Measurements from ENCODE around the gene SFXN4.
A peak's percentile ranks its signal among the peaks of the same experiment; 100 is the strongest.
"Not testable (repeated sequence)": the region's sequence is repeated elsewhere in the genome, so short reads cannot be mapped to it uniquely, and the experiment has no call there.

The SFXN4 gene

GRCh38 chr10:119167041-119167440 lies 1.5 kb upstream of the SFXN4 start:
- H3K4me3 ChIP-seq (ENCODE audit: low read depth in 1 of 2, low read length in 2 of 2): no peak overlapping the region
- no peak overlapping the region for H3K9ac ChIP-seq (ENCODE audit: low read depth in 1 of 2, low read length in 2 of 2)
- no peaks in the 10 kb centered on the region for H3K9me3 ChIP-seq (ENCODE audit: control insufficient read depth in 1 of 2, low read length in 2 of 2)
- H3K4me1 ChIP-seq (ENCODE audit: control insufficient read depth in 1 of 2, insufficient read depth in 2 of 2, low read length in 2 of 2): peaks cover 8 to 17% of the 10 kb centered on the region in 2 donors
- no peaks in the 10 kb centered on the region for H3K27me3 ChIP-seq (ENCODE audit: control insufficient read depth in 1 of 2, insufficient read depth in 2 of 2, low read length in 2 of 2)
- no peak overlapping the region for H3K27ac ChIP-seq (ENCODE audit: low read depth, low read length)
- H3K36me3 ChIP-seq (ENCODE audit: control insufficient read depth in 1 of 2, insufficient read depth in 2 of 2, low read length in 2 of 2): peaks cover 2 to 40% of the 10 kb centered on the region in 2 donors

- Histone ChIP-seq H3K36me3 (ENCODE audit: control insufficient read depth in 1 of 2, insufficient read depth in 2 of 2, low read length in 2 of 2) (peaks cover 2 to 35% of the 10 kb centered on the region in 2 donors), H3K4me3 (ENCODE audit: low read depth in 1 of 2, low read length in 2 of 2) (no peak overlapping the region), H3K27ac (ENCODE audit: low read depth, low read length) (no peak overlapping the region)
These were observed 1.1 kb upstream of the SFXN4 start for GRCh38 chr10:119166564-119166963.

GRCh38 chr10:119166118-119166500 lies 595 bp upstream of the SFXN4 start:
- Histone ChIP-seq H3K36me3 (ENCODE audit: control insufficient read depth in 1 of 2, insufficient read depth in 2 of 2, low read length in 2 of 2) (peaks cover 2 to 35% of the 10 kb centered on the region in 2 donors), H3K4me3 (ENCODE audit: low read depth in 1 of 2, low read length in 2 of 2) (peak overlapping the region; percentile 89 to 93)

More at GRCh38 chr10:119166564-119166963, 1.1 kb upstream of the SFXN4 start:
- H3K9me3 ChIP-seq (ENCODE audit: control insufficient read depth in 1 of 2, low read length in 2 of 2): no peaks in the 10 kb centered on the region
- no peaks in the 10 kb centered on the region for H3K27me3 ChIP-seq (ENCODE audit: control insufficient read depth in 1 of 2, insufficient read depth in 2 of 2, low read length in 2 of 2)
- peak overlapping the region in 1 of 2 donors; percentile 86 for H3K9ac ChIP-seq (ENCODE audit: low read depth in 1 of 2, low read length in 2 of 2)
- H3K4me1 ChIP-seq (ENCODE audit: control insufficient read depth in 1 of 2, insufficient read depth in 2 of 2, low read length in 2 of 2): peaks cover 8 to 17% of the 10 kb centered on the region in 2 donors

GRCh38 chr10:119162452-119163092 lies 2.9 kb downstream of the SFXN4 start:
- Histone ChIP-seq H3K9ac (ENCODE audit: low read depth in 1 of 2, low read length in 2 of 2) (no peak overlapping the region), H3K27me3 (ENCODE audit: control insufficient read depth in 1 of 2, insufficient read depth in 2 of 2, low read length in 2 of 2) (no peaks in the 10 kb centered on the region), H3K9me3 (ENCODE audit: control insufficient read depth in 1 of 2, low read length in 2 of 2) (no peaks in the 10 kb centered on the region), H3K27ac (ENCODE audit: low read depth, low read length) (no peak overlapping the region), H3K4me1 (ENCODE audit: control insufficient read depth in 1 of 2, insufficient read depth in 2 of 2, low read length in 2 of 2) (peaks cover 8 to 17% of the 10 kb centered on the region in 2 donors), H3K36me3 (ENCODE audit: control insufficient read depth in 1 of 2, insufficient read depth in 2 of 2, low read length in 2 of 2) (peaks cover 11 to 32% of the 10 kb centered on the region in 2 donors), H3K4me3 (ENCODE audit: low read depth in 1 of 2, low read length in 2 of 2) (no peak overlapping the region)

More at GRCh38 chr10:119166118-119166500, 595 bp upstream of the SFXN4 start:
- H3K9me3 ChIP-seq (ENCODE audit: control insufficient read depth in 1 of 2, low read length in 2 of 2): no peaks in the 10 kb centered on the region
- H3K9ac ChIP-seq (ENCODE audit: low read depth in 1 of 2, low read length in 2 of 2): peak overlapping the region; percentile 86 to 95
- H3K27me3 ChIP-seq (ENCODE audit: control insufficient read depth in 1 of 2, insufficient read depth in 2 of 2, low read length in 2 of 2): no peaks in the 10 kb centered on the region
- H3K27ac ChIP-seq (ENCODE audit: low read depth, low read length): peak overlapping the region; percentile 83
- peaks cover 8 to 17% of the 10 kb centered on the region in 2 donors for H3K4me1 ChIP-seq (ENCODE audit: control insufficient read depth in 1 of 2, insufficient read depth in 2 of 2, low read length in 2 of 2)

GRCh38 chr10:119161680-119162451 lies 3.6 kb downstream of the SFXN4 start:
- H3K36me3 ChIP-seq (ENCODE audit: control insufficient read depth in 1 of 2, insufficient read depth in 2 of 2, low read length in 2 of 2): peaks cover 14 to 28% of the 10 kb centered on the region in 2 donors
- no peak overlapping the region for H3K9ac ChIP-seq (ENCODE audit: low read depth in 1 of 2, low read length in 2 of 2)

GRCh38 chr10:119159332-119159731 lies 6.2 kb downstream of the SFXN4 start:
- Histone ChIP-seq H3K27me3 (ENCODE audit: control insufficient read depth in 1 of 2, insufficient read depth in 2 of 2, low read length in 2 of 2) (no peaks in the 10 kb centered on the region), H3K4me3 (ENCODE audit: low read depth in 1 of 2, low read length in 2 of 2) (no peak overlapping the region), H3K9me3 (ENCODE audit: control insufficient read depth in 1 of 2, low read length in 2 of 2) (no peaks in the 10 kb centered on the region), H3K9ac (ENCODE audit: low read depth in 1 of 2, low read length in 2 of 2) (no peak overlapping the region), H3K36me3 (ENCODE audit: control insufficient read depth in 1 of 2, insufficient read depth in 2 of 2, low read length in 2 of 2) (peaks cover 31 to 53% of the 10 kb centered on the region in 2 donors), H3K27ac (ENCODE audit: low read depth, low read length) (no peak overlapping the region), H3K4me1 (ENCODE audit: control insufficient read depth in 1 of 2, insufficient read depth in 2 of 2, low read length in 2 of 2) (peaks cover 0 to 3% of the 10 kb centered on the region in 2 donors)

More at GRCh38 chr10:119161680-119162451, 3.6 kb downstream of the SFXN4 start:
- Histone ChIP-seq H3K4me3 (ENCODE audit: low read depth in 1 of 2, low read length in 2 of 2) (no peak overlapping the region), H3K27me3 (ENCODE audit: control insufficient read depth in 1 of 2, insufficient read depth in 2 of 2, low read length in 2 of 2) (no peaks in the 10 kb centered on the region), H3K4me1 (ENCODE audit: control insufficient read depth in 1 of 2, insufficient read depth in 2 of 2, low read length in 2 of 2) (peaks cover 8 to 17% of the 10 kb centered on the region in 2 donors), H3K9me3 (ENCODE audit: control insufficient read depth in 1 of 2, low read length in 2 of 2) (no peaks in the 10 kb centered on the region), H3K27ac (ENCODE audit: low read depth, low read length) (no peak overlapping the region)

GRCh38 chr10:119153661-119154060 lies 11.9 kb downstream of the SFXN4 start:
- Histone ChIP-seq H3K36me3 (ENCODE audit: control insufficient read depth in 1 of 2, insufficient read depth in 2 of 2, low read length in 2 of 2) (peaks cover 34 to 80% of the 10 kb centered on the region in 2 donors), H3K27me3 (ENCODE audit: control insufficient read depth in 1 of 2, insufficient read depth in 2 of 2, low read length in 2 of 2) (no peaks in the 10 kb centered on the region), H3K27ac (ENCODE audit: low read depth, low read length) (no peak overlapping the region), H3K4me1 (ENCODE audit: control insufficient read depth in 1 of 2, insufficient read depth in 2 of 2, low read length in 2 of 2) (no peaks in the 10 kb centered on the region), H3K9ac (ENCODE audit: low read depth in 1 of 2, low read length in 2 of 2) (no peak overlapping the region), H3K4me3 (ENCODE audit: low read depth in 1 of 2, low read length in 2 of 2) (no peak overlapping the region), H3K9me3 (ENCODE audit: control insufficient read depth in 1 of 2, low read length in 2 of 2) (no peaks in the 10 kb centered on the region)

GRCh38 chr10:119153041-119153440 lies 12.5 kb downstream of the SFXN4 start:
- Histone ChIP-seq H3K36me3 (ENCODE audit: control insufficient read depth in 1 of 2, insufficient read depth in 2 of 2, low read length in 2 of 2) (peaks cover 33 to 81% of the 10 kb centered on the region in 2 donors), H3K27ac (ENCODE audit: low read depth, low read length) (no peak overlapping the region), H3K4me3 (ENCODE audit: low read depth in 1 of 2, low read length in 2 of 2) (no peak overlapping the region), H3K27me3 (ENCODE audit: control insufficient read depth in 1 of 2, insufficient read depth in 2 of 2, low read length in 2 of 2) (no peaks in the 10 kb centered on the region), H3K9me3 (ENCODE audit: control insufficient read depth in 1 of 2, low read length in 2 of 2) (no peaks in the 10 kb centered on the region), H3K4me1 (ENCODE audit: control insufficient read depth in 1 of 2, insufficient read depth in 2 of 2, low read length in 2 of 2) (no peaks in the 10 kb centered on the region), H3K9ac (ENCODE audit: low read depth in 1 of 2, low read length in 2 of 2) (no peak overlapping the region)

- H3K4me3 ChIP-seq (ENCODE audit: low read depth in 1 of 2, low read length in 2 of 2); H3K4me1 ChIP-seq (ENCODE audit: control insufficient read depth in 1 of 2, insufficient read depth in 2 of 2, low read length in 2 of 2); H3K9ac ChIP-seq (ENCODE audit: low read depth in 1 of 2, low read length in 2 of 2); H3K27me3 ChIP-seq (ENCODE audit: control insufficient read depth in 1 of 2, insufficient read depth in 2 of 2, low read length in 2 of 2); H3K9me3 ChIP-seq (ENCODE audit: control insufficient read depth in 1 of 2, low read length in 2 of 2); H3K27ac ChIP-seq (ENCODE audit: low read depth, low read length): not testable (repeated sequence)
- peaks cover 32 to 87% of the 10 kb centered on the region in 2 donors for H3K36me3 ChIP-seq (ENCODE audit: control insufficient read depth in 1 of 2, insufficient read depth in 2 of 2, low read length in 2 of 2)
These were observed 13.9 kb downstream of the SFXN4 start for GRCh38 chr10:119151601-119152000.

GRCh38 chr10:119149729-119150128 lies 15.8 kb downstream of the SFXN4 start:
- no peak overlapping the region for H3K4me3 ChIP-seq (ENCODE audit: low read depth in 1 of 2, low read length in 2 of 2)
- H3K36me3 ChIP-seq (ENCODE audit: control insufficient read depth in 1 of 2, insufficient read depth in 2 of 2, low read length in 2 of 2): peaks cover 18 to 76% of the 10 kb centered on the region in 2 donors
- H3K27ac ChIP-seq (ENCODE audit: low read depth, low read length): no peak overlapping the region
- no peaks in the 10 kb centered on the region for H3K27me3 ChIP-seq (ENCODE audit: control insufficient read depth in 1 of 2, insufficient read depth in 2 of 2, low read length in 2 of 2)
- H3K9me3 ChIP-seq (ENCODE audit: control insufficient read depth in 1 of 2, low read length in 2 of 2): no peaks in the 10 kb centered on the region
- no peak overlapping the region for H3K9ac ChIP-seq (ENCODE audit: low read depth in 1 of 2, low read length in 2 of 2)
- H3K4me1 ChIP-seq (ENCODE audit: control insufficient read depth in 1 of 2, insufficient read depth in 2 of 2, low read length in 2 of 2): peaks cover under 1 to 6% of the 10 kb centered on the region in 2 donors
